ENCODE measurements around the gene TIE1. TPM values are rescaled to one million over a fixed set of nuclear protein-coding genes. Genes with fewer than 3 reads are reported as not detected.

The TIE1 gene
- polyA plus RNA-seq (ENCODE audit: insufficient read length in 4 of 4), result 10 to 100 TPM; 31.5 to 57.9 (median 48.6) TPM

DNA sequence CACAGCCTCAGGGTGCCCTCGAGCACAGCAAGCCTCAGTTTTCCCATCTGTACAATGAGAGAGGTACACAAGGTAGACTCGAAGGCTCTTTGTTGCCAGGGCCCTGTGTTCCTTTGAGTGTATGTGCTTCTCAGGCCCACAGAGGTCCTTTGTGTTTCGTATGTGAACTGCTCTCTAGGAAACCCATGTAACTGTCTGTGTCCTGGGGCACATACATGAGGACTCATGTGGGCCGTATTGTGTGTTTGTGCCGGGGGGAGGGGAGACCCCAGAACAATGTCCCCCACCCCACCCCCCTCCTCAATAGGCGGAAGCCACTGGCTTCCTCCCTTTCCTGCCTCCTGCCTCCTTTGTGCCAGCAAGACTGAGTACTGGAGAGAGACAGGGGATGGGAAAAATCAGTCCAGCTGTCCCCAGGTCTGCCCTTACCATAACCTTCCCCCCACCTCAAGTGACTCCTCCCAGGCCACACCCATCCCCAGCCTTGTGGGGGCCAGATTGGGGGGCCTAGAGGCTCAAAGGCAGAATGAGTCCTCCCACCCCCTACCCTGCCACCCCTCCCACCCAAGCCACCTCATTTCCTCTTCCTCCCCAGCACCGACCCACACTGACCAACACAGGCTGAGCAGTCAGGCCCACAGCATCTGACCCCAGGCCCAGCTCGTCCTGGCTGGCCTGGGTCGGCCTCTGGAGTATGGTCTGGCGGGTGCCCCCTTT lies at the start of gene TIE1:
TSS of gene TIE1 (plus strand) at position 605 of the 717 bp plus-strand sequence. CDS start at position 695, 90 bp downstream.
- no peak for DNase-seq (ENCODE audit: low read depth in 4 of 4, low spot score in 3 of 4)

GRCh38 chr1:43251024-43251423 lies 49.8 kb upstream of the TIE1 start:
- no peak for DNase-seq (ENCODE audit: low read depth in 4 of 4, low spot score in 3 of 4)

DNA sequence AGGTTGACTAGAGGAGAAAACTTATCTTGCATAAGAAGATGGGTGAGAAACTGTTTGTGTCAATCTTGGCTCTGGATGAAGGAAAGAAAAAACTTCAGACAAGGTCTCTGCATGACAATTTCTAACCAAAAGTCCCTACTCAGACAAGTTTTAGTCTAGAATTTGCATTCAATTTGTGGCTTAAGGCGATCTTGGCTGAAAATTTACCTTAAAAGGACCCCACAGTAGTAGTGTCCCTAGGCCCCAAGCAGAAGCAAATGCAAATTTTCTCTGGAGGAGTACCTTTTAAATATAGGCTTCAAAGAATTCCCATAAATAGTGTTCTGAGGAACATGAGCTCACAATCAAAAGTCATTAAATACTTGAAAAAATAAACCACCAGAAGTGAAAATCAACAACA lies 48.6 kb upstream of the TIE1 start:
- no peak for DNase-seq (ENCODE audit: low read depth in 4 of 4, low spot score in 3 of 4)

- DNase-seq (ENCODE audit: low read depth in 4 of 4, low spot score in 3 of 4), result no peak
These were observed 47.6 kb upstream of the TIE1 start for GRCh38 chr1:43253173-43253572.

GRCh38 chr1:43253876-43254275 lies 46.9 kb upstream of the TIE1 start:
- DNase-seq (ENCODE audit: low read depth in 4 of 4, low spot score in 3 of 4), result no peak

GRCh38 chr1:43255438-43256210 lies 45.2 kb upstream of the TIE1 start:
- no peak for DNase-seq (ENCODE audit: low read depth in 4 of 4, low spot score in 3 of 4)

DNA sequence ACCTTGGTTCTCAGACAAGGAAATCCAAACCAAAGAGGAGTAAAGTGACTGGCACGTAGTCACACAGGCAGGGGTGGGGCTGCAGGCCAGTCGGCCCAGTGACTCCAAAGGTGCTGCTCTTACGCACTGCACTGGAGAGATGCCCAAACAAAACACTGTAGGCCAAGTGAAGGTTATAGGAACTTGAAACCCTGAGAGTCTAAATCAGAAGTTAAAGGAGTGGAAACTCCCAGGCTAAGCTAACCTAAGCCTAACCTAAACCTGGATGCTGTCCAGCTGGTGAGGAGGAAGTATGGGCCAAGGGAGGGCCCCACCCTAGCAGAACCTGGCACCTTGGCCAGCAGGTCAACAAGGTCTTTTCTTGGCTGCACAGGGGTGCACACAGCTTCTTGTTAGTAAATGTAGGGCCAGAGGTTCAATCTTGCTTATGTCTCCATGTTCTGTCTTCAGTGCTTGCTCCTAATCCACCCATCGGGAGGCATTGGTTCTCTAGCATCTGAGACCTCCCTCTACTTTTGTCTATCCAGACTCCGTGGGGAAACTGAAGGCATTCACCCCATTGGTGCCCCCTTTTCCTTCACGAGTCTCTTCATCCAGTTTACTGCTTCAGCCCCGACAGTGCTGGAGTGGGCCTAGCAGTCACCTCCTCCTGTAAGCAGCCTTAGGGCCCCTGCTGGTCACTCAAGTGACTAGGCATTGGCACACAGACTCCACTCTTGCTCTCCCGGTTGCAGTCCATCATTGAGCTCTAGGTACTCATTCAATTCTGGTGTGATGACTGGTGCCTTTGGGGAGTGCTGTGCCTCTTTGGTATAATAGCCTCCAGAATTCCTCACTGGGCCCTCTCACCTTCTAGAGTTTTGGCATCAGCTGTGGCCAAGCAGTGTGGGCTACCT lies 43.9 kb upstream of the TIE1 start:
- DNase-seq (ENCODE audit: low read depth in 4 of 4, low spot score in 3 of 4), result no peak

DNA sequence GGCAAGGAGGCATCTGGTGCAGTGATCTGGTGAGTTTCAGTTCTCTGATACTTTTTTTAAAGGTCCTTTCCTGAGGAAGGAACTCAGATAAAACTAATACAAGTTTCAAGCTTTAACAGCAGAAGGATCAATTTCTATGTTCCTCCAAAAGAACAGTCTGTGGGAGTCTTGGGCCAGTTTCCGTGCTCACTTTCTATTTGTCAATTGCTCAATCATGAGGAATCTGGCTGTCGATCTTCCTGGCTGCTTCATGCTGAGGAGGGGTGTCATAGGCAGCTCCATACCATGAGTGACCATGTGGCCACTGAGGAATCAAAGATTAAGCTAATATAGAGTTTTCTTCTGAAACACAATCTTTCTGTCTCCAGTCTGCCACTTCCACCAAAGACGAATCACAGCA lies 42.4 kb upstream of the TIE1 start:
- no peak for DNase-seq (ENCODE audit: low read depth in 4 of 4, low spot score in 3 of 4)

GRCh38 chr1:43265431-43265830 lies 35.4 kb upstream of the TIE1 start:
- DNase-seq (ENCODE audit: low read depth in 4 of 4, low spot score in 3 of 4), result no peak

- no peak for DNase-seq (ENCODE audit: low read depth in 4 of 4, low spot score in 3 of 4)
These were observed 33.9 kb upstream of the TIE1 start for GRCh38 chr1:43266881-43267280.

- DNase-seq (ENCODE audit: low read depth in 4 of 4, low spot score in 3 of 4), result no peak
These were observed 33.4 kb upstream of the TIE1 start for GRCh38 chr1:43267291-43267805.

- DNase-seq (ENCODE audit: low read depth in 4 of 4, low spot score in 3 of 4), result no peak
These were observed 32.9 kb upstream of the TIE1 start for GRCh38 chr1:43267818-43268425.

DNA sequence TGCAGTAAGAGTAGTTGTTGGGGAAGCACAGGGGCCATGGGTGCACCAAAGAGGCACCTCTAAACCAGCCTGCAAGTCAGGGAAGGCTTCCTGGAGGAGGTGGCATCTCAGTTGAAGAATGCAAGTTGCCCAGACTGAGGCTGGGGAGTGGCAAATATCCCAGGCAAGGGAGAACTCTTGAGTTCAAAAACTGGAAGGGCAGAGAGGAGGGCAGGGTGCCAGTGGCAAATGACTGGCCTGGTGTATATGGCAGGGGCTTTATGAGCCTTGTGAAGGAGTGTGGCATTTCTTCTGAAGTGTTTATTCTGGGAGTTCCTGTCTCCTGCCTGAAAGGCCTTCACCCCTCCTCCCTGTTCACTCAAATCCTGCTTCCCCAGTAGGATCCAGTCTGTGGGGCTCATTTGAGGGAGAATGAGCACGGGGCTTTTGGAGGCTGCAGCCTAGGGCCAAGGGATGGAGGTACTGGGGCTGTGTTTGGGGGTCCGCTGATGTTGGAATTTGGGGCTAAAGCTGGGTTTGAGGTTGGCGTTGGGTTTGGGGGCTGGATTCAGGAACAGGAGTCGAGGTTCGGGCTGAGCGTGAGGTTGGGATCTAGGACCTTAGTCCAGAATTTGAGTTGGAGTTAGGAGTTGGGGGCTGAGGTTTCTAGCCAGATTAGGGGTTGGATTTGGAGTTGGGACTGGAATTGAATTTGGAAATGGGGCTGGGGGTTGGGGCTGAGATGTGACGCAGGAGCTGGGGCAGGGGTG lies 31.0 kb upstream of the TIE1 start, which contains the start of gene TMEM125:
TSS of gene TMEM125 (plus strand) at position 357 of the 749 bp plus-strand sequence. CDS start 2,740 bp downstream, outside the sequence.
- no peak for DNase-seq (ENCODE audit: low read depth in 4 of 4, low spot score in 3 of 4)

DNA sequence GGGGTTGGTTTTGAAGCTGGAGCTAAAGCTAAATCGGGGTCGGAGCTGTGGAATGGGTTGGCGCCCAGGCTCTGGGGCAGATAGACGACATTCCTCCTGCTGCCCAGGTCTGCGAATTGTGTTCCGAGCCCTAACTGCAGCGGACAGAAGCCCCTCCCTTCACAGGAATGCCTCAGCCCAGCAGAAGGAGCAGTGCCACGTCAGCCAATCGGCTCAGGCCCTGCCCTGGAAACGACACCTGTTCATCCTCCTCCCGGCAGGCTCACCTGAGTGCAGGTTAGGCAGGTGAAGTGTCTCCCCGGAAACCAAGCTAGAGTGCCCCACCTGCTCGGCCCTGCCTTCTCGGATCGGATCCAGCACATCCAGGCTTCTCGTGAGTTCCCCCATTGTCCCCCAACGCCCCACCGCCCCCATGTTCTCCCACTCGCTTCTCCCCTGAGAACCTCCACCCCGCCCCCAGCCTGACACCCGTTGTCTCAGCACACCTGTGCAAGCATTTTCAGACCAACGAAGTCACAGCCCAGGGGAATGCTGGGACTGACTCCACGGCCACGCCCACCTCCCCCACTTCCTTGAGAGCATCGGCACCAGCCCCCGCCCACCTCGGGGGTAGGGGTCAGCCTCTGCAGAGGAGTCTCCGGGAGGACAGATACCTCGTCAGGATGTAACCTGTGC lies 30.2 kb upstream of the TIE1 start:
- DNase-seq (ENCODE audit: low read depth in 4 of 4, low spot score in 3 of 4), result peak in 1 of 4 donors; percentile 49

DNA sequence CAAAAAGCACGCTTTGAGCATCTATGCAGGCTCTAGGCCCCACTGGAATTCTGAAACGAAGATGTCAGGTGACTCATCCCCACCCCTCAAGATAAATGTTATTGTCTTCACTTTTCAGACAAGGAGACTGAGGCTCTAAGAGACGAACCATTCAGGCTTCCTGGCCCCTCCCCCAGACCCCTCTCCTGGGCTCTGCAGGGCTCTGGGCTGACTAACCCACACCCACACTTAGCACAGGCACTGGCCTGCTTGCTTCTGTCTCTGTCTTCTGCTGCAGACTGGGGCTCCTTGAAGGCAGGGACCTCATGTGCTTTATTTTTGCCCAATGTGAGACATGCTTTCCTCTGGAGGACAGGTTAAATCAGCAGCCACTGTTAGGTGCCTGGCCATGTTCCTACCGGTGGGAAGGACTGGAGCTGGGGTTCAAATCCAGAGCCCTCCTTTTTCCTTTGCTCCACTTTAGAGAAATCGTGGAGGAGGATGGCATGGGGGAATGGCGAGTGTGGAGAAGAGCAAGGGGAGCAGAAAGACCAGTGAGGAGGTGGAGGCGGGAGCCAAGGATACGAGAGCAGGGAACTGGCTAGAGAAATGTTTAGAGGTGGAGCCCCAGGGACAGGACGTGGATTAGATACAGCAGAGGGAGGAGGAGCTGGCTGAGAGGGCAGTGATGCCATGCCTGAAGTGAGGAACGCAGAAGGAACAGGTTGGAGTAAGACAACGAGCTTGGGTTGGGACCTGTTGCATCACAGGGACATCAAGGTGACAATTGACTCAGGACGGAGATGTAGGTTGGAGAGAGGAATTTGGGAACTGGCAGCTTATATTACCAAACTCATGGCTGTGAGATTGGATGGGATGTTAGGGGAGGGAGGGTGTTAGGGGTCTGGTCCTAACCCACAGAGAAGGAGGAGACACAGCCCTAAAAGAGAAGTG lies 29.3 kb upstream of the TIE1 start:
- DNase-seq (ENCODE audit: low read depth in 4 of 4, low spot score in 3 of 4), result no peak

DNA sequence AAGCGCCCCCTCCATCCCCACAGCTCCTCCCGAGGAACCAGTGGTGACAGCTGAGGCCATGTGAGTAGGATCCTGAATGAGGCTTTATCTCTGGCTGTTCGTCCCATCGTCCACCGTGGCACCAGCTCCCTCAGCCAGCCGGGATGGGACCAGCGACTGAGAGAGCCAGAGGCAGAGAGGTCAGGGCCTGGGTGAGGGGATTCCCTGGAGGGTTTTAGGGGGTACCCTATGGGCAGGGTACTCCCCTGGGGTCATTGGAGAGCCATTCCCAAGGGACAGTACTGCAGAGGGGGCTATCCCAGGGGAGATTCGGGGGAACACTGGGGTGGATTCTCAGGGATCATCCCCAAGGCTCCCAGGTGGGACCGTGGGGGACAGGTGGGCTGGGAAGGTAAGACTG lies 28.6 kb upstream of the TIE1 start:
- DNase-seq (ENCODE audit: low read depth in 4 of 4, low spot score in 3 of 4), result no peak

DNA sequence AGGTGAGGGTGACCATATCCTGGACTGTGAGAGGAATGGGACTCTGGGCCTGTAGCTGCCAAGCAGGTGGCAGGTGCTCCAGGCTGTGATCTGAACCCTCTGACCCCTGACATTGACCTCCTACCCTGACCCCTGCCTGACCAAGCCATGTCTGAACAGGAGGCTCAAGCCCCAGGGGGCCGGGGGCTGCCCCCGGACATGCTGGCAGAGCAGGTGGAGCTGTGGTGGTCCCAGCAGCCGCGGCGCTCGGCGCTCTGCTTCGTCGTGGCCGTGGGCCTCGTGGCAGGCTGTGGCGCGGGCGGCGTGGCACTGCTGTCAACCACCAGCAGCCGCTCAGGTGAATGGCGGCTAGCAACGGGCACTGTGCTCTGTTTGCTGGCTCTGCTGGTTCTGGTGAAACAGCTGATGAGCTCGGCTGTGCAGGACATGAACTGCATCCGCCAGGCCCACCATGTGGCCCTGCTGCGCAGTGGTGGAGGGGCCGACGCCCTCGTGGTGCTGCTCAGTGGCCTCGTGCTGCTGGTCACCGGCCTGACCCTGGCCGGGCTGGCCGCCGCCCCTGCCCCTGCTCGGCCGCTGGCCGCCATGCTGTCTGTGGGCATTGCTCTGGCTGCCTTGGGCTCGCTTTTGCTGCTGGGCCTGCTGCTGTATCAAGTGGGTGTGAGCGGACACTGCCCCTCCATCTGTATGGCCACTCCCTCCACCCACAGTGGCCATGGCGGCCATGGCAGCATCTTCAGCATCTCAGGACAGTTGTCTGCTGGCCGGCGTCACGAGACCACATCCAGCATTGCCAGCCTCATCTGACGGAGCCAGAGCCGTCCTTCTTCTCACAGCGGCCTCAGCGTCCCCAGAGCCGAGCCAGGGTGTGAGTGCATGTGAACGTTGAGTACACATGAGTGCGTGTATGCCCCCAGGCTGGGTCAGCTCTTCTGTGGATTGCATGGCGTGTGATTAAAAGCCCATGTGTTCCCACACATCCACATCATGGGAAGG lies 27.9 kb upstream of the TIE1 start:
- DNase-seq (ENCODE audit: low read depth in 4 of 4, low spot score in 3 of 4), result no peak

Data from left renal pelvis (tissue), 4 donors.